Activated CD8-positive, alpha-beta memory T cell treated with anti-CD3 and anti-CD28 coated beads, Interleukin-2, amount 10 ng/mL, durations not matched to agents 7 days and 5 days (primary cell): ENCODE data around the gene ST8SIA3. TPM values are rescaled to one million over a fixed set of nuclear protein-coding genes. Genes with fewer than 3 reads are reported as not detected.

ENCODE experiments used
- ATAC-seq: fragments of 150-1000 bp; cut with Tn5 transposase; one replicate; pipeline ENCODE4 v1.10.0; 2021; ENCODE audit warnings: moderate library complexity
- CTCF ChIA-PET: fragments of 350-600 bp; sonication (Branson Sonifier 250); formaldehyde crosslinking; loops from one replicate; lab custom pipeline; 2021; ENCODE audit warnings: antibody characterized with exemption; lab: Charles Lee
- DNase-seq: peaks from one replicate; pipeline ENCODE4 v3.0.0-alpha.2; 2020
- H3K27ac Mint-ChIP-seq: one replicate; pipeline ENCODE4 v1.8.0; 2021; ENCODE audit warnings: mild to moderate bottlenecking, mixed read lengths
- H3K27me3 Mint-ChIP-seq: one replicate; pipeline ENCODE4 v1.8.0; 2021; ENCODE audit warnings: mixed read lengths
- H3K36me3 Mint-ChIP-seq: one replicate; pipeline ENCODE4 v1.8.0; 2021; ENCODE audit warnings: mild to moderate bottlenecking, mixed read lengths
- H3K4me1 Mint-ChIP-seq: one replicate; pipeline ENCODE4 v1.8.0; 2021; ENCODE audit warnings: mixed read lengths
- H3K4me3 Mint-ChIP-seq: one replicate; pipeline ENCODE4 v1.8.0; 2021; ENCODE audit warnings: mild to moderate bottlenecking, moderate library complexity, mixed read lengths
- H3K9me3 Mint-ChIP-seq: one replicate; pipeline ENCODE4 v1.8.0; 2022; ENCODE audit warnings: low read depth, mixed read lengths
- total RNA-seq, 2 experiments: library from RNA; stranded (reverse); gene quantifications; one replicate each; pipeline ENCODE4 v1.2.3, GENCODE V29; 2021

The ST8SIA3 gene, protein sequence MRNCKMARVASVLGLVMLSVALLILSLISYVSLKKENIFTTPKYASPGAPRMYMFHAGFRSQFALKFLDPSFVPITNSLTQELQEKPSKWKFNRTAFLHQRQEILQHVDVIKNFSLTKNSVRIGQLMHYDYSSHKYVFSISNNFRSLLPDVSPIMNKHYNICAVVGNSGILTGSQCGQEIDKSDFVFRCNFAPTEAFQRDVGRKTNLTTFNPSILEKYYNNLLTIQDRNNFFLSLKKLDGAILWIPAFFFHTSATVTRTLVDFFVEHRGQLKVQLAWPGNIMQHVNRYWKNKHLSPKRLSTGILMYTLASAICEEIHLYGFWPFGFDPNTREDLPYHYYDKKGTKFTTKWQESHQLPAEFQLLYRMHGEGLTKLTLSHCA
- not detected for total RNA-seq

- CTCF ChIA-PET, result no interaction called here
- ATAC-seq (no peak), DNase-seq (no peak)
- H3K9me3 Mint-ChIP-seq, result peaks cover 3% of the 10 kb centered on the region
- no peaks in the 10 kb centered on the region for H3K4me1 Mint-ChIP-seq
- peaks cover 47% of the 10 kb centered on the region for H3K27me3 Mint-ChIP-seq
- no peak within 1 kb of the TSS for H3K27ac Mint-ChIP-seq
- H3K36me3 Mint-ChIP-seq, result no peaks in the 10 kb centered on the region
- no peak within 1 kb of the TSS for H3K4me3 Mint-ChIP-seq
Measured at GRCh38 chr18:57352271-57352701, at the start of gene ST8SIA3. ST8SIA3 (plus strand) TSS chr18:57352557; CDS start chr18:57352847, 290 bp downstream.

- no peaks in the 10 kb centered on the region for H3K27me3 Mint-ChIP-seq
Measured at GRCh38 chr18:57311472-57311871, 40.9 kb upstream of the ST8SIA3 start.

GRCh38 chr18:57312346-57313144, 39.8 kb upstream of the ST8SIA3 start:
- no peak for DNase-seq
- CTCF ChIA-PET, result no interaction called here
- Mint-ChIP-seq H3K27me3 (no peaks in the 10 kb centered on the region), H3K4me3 (no peak overlapping the region), H3K9me3 (no peaks in the 10 kb centered on the region), H3K27ac (no peak overlapping the region), H3K36me3 (no peaks in the 10 kb centered on the region), H3K4me1 (no peaks in the 10 kb centered on the region)
- ATAC-seq, result no peak

More at GRCh38 chr18:57311472-57311871, 40.9 kb upstream of the ST8SIA3 start:
- CTCF ChIA-PET, result no interaction called here
- Mint-ChIP-seq H3K4me1 (no peaks in the 10 kb centered on the region), H3K4me3 (no peak overlapping the region), H3K27ac (no peak overlapping the region), H3K36me3 (no peaks in the 10 kb centered on the region), H3K9me3 (no peaks in the 10 kb centered on the region)
- ATAC-seq (no peak), DNase-seq (no peak)

DNA sequence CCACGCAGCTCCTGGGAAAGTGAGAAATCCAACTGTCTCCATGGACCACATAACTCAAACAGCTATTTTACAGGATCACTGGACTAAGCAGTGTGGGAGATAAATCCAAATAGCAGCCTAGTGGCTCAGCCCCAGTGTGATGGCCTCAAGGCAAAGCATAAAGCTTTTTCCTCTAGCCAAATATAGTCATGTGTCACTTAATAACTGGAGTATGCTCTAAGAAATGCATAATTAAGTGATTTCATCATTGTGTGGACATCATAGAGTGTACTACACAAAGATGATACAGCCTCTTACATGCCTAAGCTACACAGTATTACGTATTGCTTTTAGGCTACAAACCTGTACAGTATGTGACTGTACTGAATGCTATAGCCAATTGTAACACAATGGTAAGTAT, 31.8 kb upstream of the ST8SIA3 start:
- H3K9me3 Mint-ChIP-seq, result no peaks in the 10 kb centered on the region
- no peaks in the 10 kb centered on the region for H3K27me3 Mint-ChIP-seq
- H3K4me3 Mint-ChIP-seq, result no peak overlapping the region
- no peaks in the 10 kb centered on the region for H3K36me3 Mint-ChIP-seq
- ATAC-seq, result no peak
- no peak overlapping the region for H3K27ac Mint-ChIP-seq
- CTCF ChIA-PET, result no interaction called here
- H3K4me1 Mint-ChIP-seq, result no peaks in the 10 kb centered on the region
- DNase-seq, result no peak

GRCh38 chr18:57325491-57326166, 26.7 kb upstream of the ST8SIA3 start:
- Mint-ChIP-seq H3K4me1 (no peaks in the 10 kb centered on the region), H3K27me3 (no peaks in the 10 kb centered on the region), H3K4me3 (no peak overlapping the region), H3K27ac (no peak overlapping the region), H3K36me3 (no peaks in the 10 kb centered on the region), H3K9me3 (no peaks in the 10 kb centered on the region)
- DNase-seq (no peak), ATAC-seq (no peak)
- CTCF ChIA-PET, result no interaction called here

- no peaks in the 10 kb centered on the region for H3K36me3 Mint-ChIP-seq
- no peaks in the 10 kb centered on the region for H3K9me3 Mint-ChIP-seq
- CTCF ChIA-PET, result no interaction called here
- H3K4me1 Mint-ChIP-seq, result no peaks in the 10 kb centered on the region
- ATAC-seq (no peak), DNase-seq (no peak)
- no peak overlapping the region for H3K27ac Mint-ChIP-seq
- no peaks in the 10 kb centered on the region for H3K27me3 Mint-ChIP-seq
- no peak overlapping the region for H3K4me3 Mint-ChIP-seq
Measured at GRCh38 chr18:57326718-57327323, 25.5 kb upstream of the ST8SIA3 start.

- Mint-ChIP-seq H3K4me1 (no peaks in the 10 kb centered on the region), H3K4me3 (no peak overlapping the region), H3K36me3 (no peaks in the 10 kb centered on the region), H3K27ac (no peak overlapping the region), H3K9me3 (no peaks in the 10 kb centered on the region), H3K27me3 (no peaks in the 10 kb centered on the region)
- CTCF ChIA-PET, result no interaction called here
- DNase-seq (no peak), ATAC-seq (no peak)
Measured at GRCh38 chr18:57328665-57329064, 23.7 kb upstream of the ST8SIA3 start.

DNA sequence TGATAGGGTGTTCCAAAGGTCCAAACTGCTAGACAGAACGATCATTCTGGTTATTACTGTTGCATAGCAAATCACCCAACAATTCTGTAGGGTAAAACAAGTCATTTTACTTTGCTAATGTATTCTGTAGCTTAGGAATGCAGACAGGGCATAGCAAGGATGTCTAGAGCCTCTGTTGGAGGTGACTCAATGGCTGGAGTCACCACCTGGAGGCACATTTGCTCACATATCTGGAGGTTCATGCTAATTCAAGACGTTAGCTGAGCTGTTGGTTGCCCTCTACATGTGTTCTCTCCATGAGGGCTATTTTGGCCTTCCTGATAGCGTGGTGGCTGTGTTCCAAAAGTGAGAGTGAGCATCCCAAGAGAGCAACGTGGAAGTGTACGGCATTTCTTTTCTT, 22.5 kb upstream of the ST8SIA3 start:
- Mint-ChIP-seq H3K9me3 (no peaks in the 10 kb centered on the region), H3K4me3 (no peak overlapping the region), H3K27me3 (no peaks in the 10 kb centered on the region), H3K27ac (no peak overlapping the region), H3K36me3 (no peaks in the 10 kb centered on the region), H3K4me1 (no peaks in the 10 kb centered on the region)
- DNase-seq (no peak), ATAC-seq (no peak)
- CTCF ChIA-PET, result no interaction called here

DNA sequence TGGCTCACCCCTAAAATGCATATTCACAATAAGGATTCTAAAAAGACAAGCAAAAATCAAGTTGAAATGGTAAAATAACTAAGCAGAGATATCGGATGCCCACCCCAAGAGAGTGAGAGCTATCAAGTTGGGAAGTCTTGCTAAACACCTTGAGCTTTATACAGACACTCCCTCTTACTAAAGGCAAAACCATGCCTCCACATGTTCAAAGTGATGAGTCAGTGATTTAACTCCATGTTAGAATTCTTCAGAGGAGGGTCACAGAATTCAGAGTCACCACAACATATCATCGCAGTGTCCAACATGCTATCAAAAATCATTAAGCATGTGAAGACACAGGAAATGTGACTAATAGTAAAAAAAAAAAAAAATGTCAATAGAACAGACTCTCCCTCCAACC, 20.6 kb upstream of the ST8SIA3 start:
- no peaks in the 10 kb centered on the region for H3K27me3 Mint-ChIP-seq
- H3K9me3 Mint-ChIP-seq, result no peaks in the 10 kb centered on the region
- ATAC-seq (no peak), DNase-seq (no peak)
- no peak overlapping the region for H3K27ac Mint-ChIP-seq
- no peak overlapping the region for H3K4me3 Mint-ChIP-seq
- CTCF ChIA-PET, result no interaction called here
- H3K4me1 Mint-ChIP-seq, result no peaks in the 10 kb centered on the region
- H3K36me3 Mint-ChIP-seq, result no peaks in the 10 kb centered on the region

DNA sequence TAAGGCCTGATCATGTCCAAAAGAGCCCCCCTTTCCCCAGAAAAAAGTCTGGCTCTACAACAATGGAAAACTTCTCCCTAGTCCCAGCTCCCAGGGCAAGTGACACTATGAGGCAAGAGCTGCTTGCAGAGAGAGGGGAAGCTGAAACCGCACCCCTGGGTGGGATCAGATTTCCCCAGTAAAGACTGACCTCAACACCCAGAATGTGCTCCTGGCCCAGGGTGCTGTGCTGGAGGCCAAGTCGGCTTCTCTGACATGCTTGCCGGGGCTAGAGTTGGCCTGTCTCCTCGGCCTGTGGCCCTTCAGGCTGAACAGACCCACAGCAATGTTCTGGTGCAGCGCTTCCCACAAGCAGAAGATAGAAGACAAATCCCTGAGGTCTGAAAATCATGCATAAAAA, 18.4 kb upstream of the ST8SIA3 start:
- CTCF ChIA-PET, result no interaction called here
- ATAC-seq (no peak), DNase-seq (no peak)
- Mint-ChIP-seq H3K36me3 (no peaks in the 10 kb centered on the region), H3K27me3 (no peaks in the 10 kb centered on the region), H3K9me3 (no peaks in the 10 kb centered on the region), H3K4me3 (no peak overlapping the region), H3K4me1 (no peaks in the 10 kb centered on the region), H3K27ac (no peak overlapping the region)

DNA sequence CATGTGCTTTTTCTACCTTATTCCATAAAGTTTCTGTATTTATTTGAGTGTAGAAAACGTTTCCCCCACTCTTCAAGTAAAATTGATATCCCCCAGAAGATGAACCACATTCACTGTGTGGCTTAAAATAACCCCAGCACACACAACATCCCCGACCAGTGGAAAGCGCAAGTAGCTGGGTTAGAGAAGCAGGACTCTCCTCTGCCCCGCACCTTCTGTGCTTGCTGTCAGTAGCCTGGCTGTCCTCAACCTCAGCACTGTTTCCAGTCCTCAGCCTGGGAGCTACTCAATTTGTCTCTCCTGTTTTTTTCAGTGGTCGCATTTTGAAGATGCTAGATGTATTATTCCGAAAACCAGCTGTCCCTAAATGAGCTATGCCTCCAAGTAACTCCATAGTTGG, 18.0 kb upstream of the ST8SIA3 start:
- Mint-ChIP-seq H3K9me3 (no peaks in the 10 kb centered on the region), H3K4me1 (no peaks in the 10 kb centered on the region), H3K36me3 (no peaks in the 10 kb centered on the region), H3K27me3 (no peaks in the 10 kb centered on the region), H3K27ac (no peak overlapping the region), H3K4me3 (no peak overlapping the region)
- CTCF ChIA-PET, result no interaction called here
- ATAC-seq (no peak), DNase-seq (no peak)

DNA sequence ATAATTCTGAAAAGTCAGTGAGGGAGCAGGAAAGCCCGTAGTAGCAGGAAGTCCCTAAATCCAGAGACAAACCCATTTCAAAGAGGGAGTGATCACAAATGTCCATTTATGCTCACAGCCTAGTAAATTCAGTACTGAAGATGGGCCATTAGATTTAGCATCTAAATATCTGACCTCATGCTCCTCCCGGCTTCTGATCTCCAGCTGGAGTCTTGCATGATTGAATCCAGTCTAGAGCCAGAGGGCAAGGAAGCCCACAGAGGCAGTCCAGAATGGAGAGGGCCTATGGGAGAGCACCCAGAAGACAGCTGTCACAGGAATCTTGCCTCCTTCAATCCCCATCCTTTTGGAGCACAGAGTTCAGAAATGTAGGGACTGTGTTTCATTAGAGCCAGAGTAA, 16.0 kb upstream of the ST8SIA3 start:
- CTCF ChIA-PET, result no interaction called here
- H3K36me3 Mint-ChIP-seq, result no peaks in the 10 kb centered on the region
- ATAC-seq, result no peak
- DNase-seq, result no peak
- no peaks in the 10 kb centered on the region for H3K27me3 Mint-ChIP-seq
- no peaks in the 10 kb centered on the region for H3K4me1 Mint-ChIP-seq
- no peaks in the 10 kb centered on the region for H3K9me3 Mint-ChIP-seq
- no peak overlapping the region for H3K27ac Mint-ChIP-seq
- H3K4me3 Mint-ChIP-seq, result no peak overlapping the region

GRCh38 chr18:57337890-57338289, 14.5 kb upstream of the ST8SIA3 start:
- Mint-ChIP-seq H3K4me1 (no peaks in the 10 kb centered on the region), H3K4me3 (no peak overlapping the region), H3K27ac (no peak overlapping the region), H3K27me3 (no peaks in the 10 kb centered on the region), H3K36me3 (no peaks in the 10 kb centered on the region), H3K9me3 (no peaks in the 10 kb centered on the region)
- ATAC-seq (no peak), DNase-seq (no peak)
- CTCF ChIA-PET, result no interaction called here
